H9 (cell line): ENCODE results near the gene ZFPM1. TPM values are rescaled to one million over a fixed set of nuclear protein-coding genes. Genes with fewer than 3 reads are reported as not detected.

ENCODE experiments used
- DNase-seq: peaks from one replicate; pipeline ENCODE4 v3.0.0-alpha.2; 2017
- H2AFZ ChIP-seq: one replicate; pipeline ENCODE4 v1.6.1; 2013; ENCODE audit warnings: mild to moderate bottlenecking, low read length, control low read depth, moderate library complexity
- H2AK5ac ChIP-seq: 2 replicates; pipeline ENCODE4 v1.6.1; 2013; ENCODE audit warnings: low read length, control low read depth, mixed read lengths; ENCODE audit not compliant: insufficient read length
- H2BK120ac ChIP-seq: one replicate; pipeline ENCODE4 v1.6.1; 2013; ENCODE audit warnings: low read depth, mild to moderate bottlenecking, low read length, control low read depth, inconsistent platforms; ENCODE audit not compliant: poor library complexity, severe bottlenecking
- H2BK12ac ChIP-seq: 2 replicates; pipeline ENCODE4 v1.6.1; 2013; ENCODE audit warnings: low read length, control low read depth, mixed read lengths, low read depth; ENCODE audit not compliant: insufficient read length
- H2BK15ac ChIP-seq: 2 replicates; pipeline ENCODE4 v1.6.1; 2013; ENCODE audit warnings: low read depth, low read length, control low read depth
- H2BK20ac ChIP-seq: one replicate; pipeline ENCODE4 v1.6.1; 2013; ENCODE audit warnings: low read depth, mild to moderate bottlenecking, low read length, control low read depth, inconsistent platforms; ENCODE audit not compliant: poor library complexity, severe bottlenecking
- H2BK5ac ChIP-seq: 2 replicates; pipeline ENCODE4 v1.6.1; 2013; ENCODE audit warnings: low read length, control low read depth, mixed read lengths; ENCODE audit not compliant: insufficient read length
- H3K14ac ChIP-seq: 2 replicates; pipeline ENCODE4 v1.6.1; 2013; ENCODE audit warnings: low read length, control low read depth; ENCODE audit not compliant: insufficient read depth
- H3K18ac ChIP-seq: 2 replicates; pipeline ENCODE4 v1.6.1; 2013; ENCODE audit warnings: low read depth, mild to moderate bottlenecking, mixed read lengths, low read length, control low read depth; ENCODE audit not compliant: insufficient read length
- H3K23ac ChIP-seq: 2 replicates; pipeline ENCODE4 v1.6.1; 2013; ENCODE audit warnings: low read length, control low read depth, mixed read lengths, low read depth; ENCODE audit not compliant: insufficient read length
- H3K23me2 ChIP-seq: 2 replicates; pipeline ENCODE4 v1.6.1; 2013; ENCODE audit warnings: low read depth, mild to moderate bottlenecking, mixed read lengths, low read length, control low read depth; ENCODE audit not compliant: insufficient read length, poor library complexity, severe bottlenecking
- H3K27ac ChIP-seq: 2 replicates; pipeline ENCODE4 v1.5.1; 2013; ENCODE audit warnings: low read length, control low read depth, mixed read lengths, low read depth; ENCODE audit not compliant: insufficient read length
- H3K27me3 ChIP-seq: 2 replicates; pipeline ENCODE4 v1.6.1; 2013; ENCODE audit warnings: low read length, control low read depth, inconsistent platforms; ENCODE audit not compliant: insufficient read depth
- H3K4ac ChIP-seq: 2 replicates; pipeline ENCODE4 v1.6.1; 2013; ENCODE audit warnings: low read depth, mild to moderate bottlenecking, control low read depth, inconsistent platforms, low read length, moderate library complexity
- H3K4me1 ChIP-seq: 2 replicates; pipeline ENCODE4 v1.6.1; 2013; ENCODE audit warnings: low read length, control low read depth, inconsistent platforms; ENCODE audit not compliant: insufficient read depth
- H3K4me2 ChIP-seq: 2 replicates; pipeline ENCODE4 v1.6.1; 2013; ENCODE audit warnings: low read length, control low read depth, mixed read lengths; ENCODE audit not compliant: insufficient read length, insufficient read depth
- H3K56ac ChIP-seq: 2 replicates; pipeline ENCODE4 v1.6.1; 2013; ENCODE audit warnings: low read depth, mild to moderate bottlenecking, mixed read lengths, low read length, control low read depth; ENCODE audit not compliant: insufficient read length
- H3K79me1 ChIP-seq: 2 replicates; pipeline ENCODE4 v1.6.1; 2013; ENCODE audit warnings: low read depth, mild to moderate bottlenecking, moderate library complexity, low read length, control low read depth, inconsistent platforms; ENCODE audit not compliant: insufficient read depth, poor library complexity, severe bottlenecking
- H3K79me2 ChIP-seq: 2 replicates; pipeline ENCODE4 v1.6.1; 2013; ENCODE audit warnings: low read length, control low read depth, inconsistent platforms; ENCODE audit not compliant: insufficient read depth
- H3K9ac ChIP-seq: 2 replicates; pipeline ENCODE4 v1.6.1; 2013; ENCODE audit warnings: low read length, control low read depth, mixed read lengths; ENCODE audit not compliant: insufficient read length; ENCODE audit errors: extremely low read depth
- H3K9me3 ChIP-seq: one replicate; pipeline ENCODE4 v1.6.1; 2013; ENCODE audit warnings: low read depth, low read length, inconsistent platforms; ENCODE audit not compliant: control insufficient read depth
- H3T11ph ChIP-seq: one replicate; pipeline ENCODE4 v1.6.1; 2013; ENCODE audit warnings: mild to moderate bottlenecking, low read length, control low read depth, inconsistent platforms
- H4K20me1 ChIP-seq: one replicate; pipeline ENCODE4 v1.6.1; 2013; ENCODE audit not compliant: control insufficient read depth, insufficient read length, insufficient read depth
- H4K5ac ChIP-seq: 2 replicates; pipeline ENCODE4 v1.6.1; 2013; ENCODE audit warnings: low read depth, mild to moderate bottlenecking, mixed read lengths, low read length, control low read depth; ENCODE audit not compliant: insufficient read length
- H4K8ac ChIP-seq: replicated peaks from 2 replicates; pipeline ENCODE4 v1.6.1; 2013; ENCODE audit warnings: low read length, control low read depth, mixed read lengths, low read depth; ENCODE audit not compliant: insufficient read length
- H4K91ac ChIP-seq: 2 replicates; pipeline ENCODE4 v1.6.1; 2013; ENCODE audit warnings: low read depth, mild to moderate bottlenecking, moderate library complexity, mixed read lengths, low read length, control low read depth; ENCODE audit not compliant: insufficient read length
- H3K27ac Mint-ChIP-seq, 3 experiments: 2 replicates in 2 of 3; 3 replicates in 1 of 3; pipeline ENCODE4 v1.8.0; 2020 to 2021; ENCODE audit warnings: mixed read lengths in 3 of 3, mild to moderate bottlenecking in 1 of 3, moderate library complexity in 1 of 3
- H3K27me3 Mint-ChIP-seq: 2 replicates; pipeline ENCODE4 v1.8.0; 2021; ENCODE audit warnings: low read depth, mild to moderate bottlenecking, moderate library complexity, mixed read lengths
- H3K36me3 Mint-ChIP-seq, 3 experiments: 2 replicates in 2 of 3; 3 replicates in 1 of 3; pipeline ENCODE4 v1.8.0; 2020 to 2021; ENCODE audit warnings: low read depth in 3 of 3, mixed read lengths in 3 of 3; ENCODE audit not compliant: insufficient read depth in 1 of 3
- H3K4me1 Mint-ChIP-seq, 2 experiments: 2 replicates each; pipeline ENCODE4 v1.8.0; 2020; ENCODE audit warnings: mixed read lengths in 2 of 2
- H3K4me3 Mint-ChIP-seq, 2 experiments: 2 replicates in 1 of 2; 3 replicates in 1 of 2; pipeline ENCODE4 v1.8.0; 2020 to 2021; ENCODE audit warnings: mild to moderate bottlenecking in 2 of 2, mixed read lengths in 2 of 2, moderate library complexity in 1 of 2
- H3K9me3 Mint-ChIP-seq, 2 experiments: 2 replicates in 1 of 2; 3 replicates in 1 of 2; pipeline ENCODE4 v1.8.0; 2020; ENCODE audit warnings: mild to moderate bottlenecking in 2 of 2, mixed read lengths in 2 of 2, moderate library complexity in 1 of 2
- WGBS: extraction: QIAGEN DNeasy Blood & Tissue Kit; methylation state at CpG from one replicate; pipeline ENCODE4 v1.1.7; 2013; ENCODE audit warnings: missing lambda C conversion rate, low lambda C conversion rate, mixed read lengths; ENCODE audit not compliant: insufficient read length; ENCODE audit errors: extremely low coverage; 5-methylcytosine and 5-hydroxymethylcytosine counted together
- total RNA-seq: library from RNA; stranded (reverse); gene quantifications from 2 replicates; pipeline ENCODE4 v1.2.1, GENCODE V29; 2021
- TF ChIP-seq, protein P1 (sequence below): fragments of 200-600 bp; sonication (generic); conservative IDR thresholded peaks from 3 replicates; pipeline ENCODE4 v1.8.0; 2021; ENCODE audit warnings: antibody characterized with exemption, mild to moderate bottlenecking

The ZFPM1 gene
- total RNA-seq, 1 experiment from 2014 or later = 3.6 TPM

DNA sequence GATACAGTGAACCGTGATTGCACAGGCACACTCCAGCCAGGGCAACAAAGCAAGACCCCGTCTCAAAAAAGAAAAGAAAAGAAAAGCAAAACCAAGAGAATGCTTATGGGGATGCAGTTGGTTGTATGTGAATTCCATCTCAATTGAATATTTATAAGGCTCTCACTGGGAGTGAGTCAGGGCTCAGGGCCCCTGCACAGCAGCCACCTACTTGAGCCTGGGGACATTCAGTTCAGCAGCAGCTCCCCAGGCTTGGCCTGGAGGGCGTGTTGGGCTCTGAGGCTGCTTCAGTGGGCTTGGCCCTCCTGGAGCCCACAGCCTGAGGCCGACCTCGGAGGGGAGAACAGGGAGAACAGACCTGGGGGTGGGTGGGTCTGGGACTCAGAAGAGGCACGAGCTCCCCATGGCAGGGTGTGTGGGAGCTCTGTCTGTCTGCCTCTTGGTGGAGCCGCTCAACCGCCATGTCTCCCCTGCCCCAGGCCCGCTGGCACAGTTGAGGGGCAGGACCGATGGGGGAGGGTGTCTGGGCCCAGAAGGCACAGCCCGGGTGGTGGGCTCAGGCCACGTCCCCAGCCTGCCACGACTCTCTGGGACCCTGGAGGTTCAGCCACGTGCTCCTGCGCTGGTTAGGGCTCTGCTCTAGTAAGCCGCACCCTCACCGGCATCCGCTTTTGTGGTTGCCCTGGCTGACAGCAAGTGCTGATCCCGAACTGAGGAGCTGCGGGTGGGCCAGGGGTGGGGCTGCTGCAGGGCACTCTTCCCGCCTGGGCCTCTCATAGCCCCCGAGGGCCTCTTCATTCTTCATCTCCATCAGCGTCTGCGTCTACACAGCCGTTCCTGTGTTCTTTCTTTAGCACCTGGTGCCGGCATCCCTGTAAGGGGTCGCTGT is 24.8 kb downstream of the ZFPM1 start:
- Mint-ChIP-seq H3K9me3 (no peaks in the 10 kb centered on the region), H3K27ac (no peak overlapping the region), H3K4me3 (no peak overlapping the region; a peak in 1 of 5 replicates), H3K36me3 (no peaks in the 10 kb centered on the region), H3K27me3 (no peaks in the 10 kb centered on the region), H3K4me1 (peaks cover 6 to 22% of the 10 kb centered on the region in 2 experiments)
- no peak overlapping the region for H4K8ac ChIP-seq
- WGBS = no CpG with 5 or more reads among the region's 27 CpGs
- no peak overlapping the region for H3K56ac ChIP-seq
- H2BK12ac ChIP-seq = no peak overlapping the region
- no peak overlapping the region for H3K4ac ChIP-seq
- H3K23ac ChIP-seq = no peak overlapping the region
- no peak overlapping the region for H2AFZ ChIP-seq
- H3K79me1 ChIP-seq = no peaks in the 10 kb centered on the region
- no peak overlapping the region for H3K18ac ChIP-seq
- TF ChIP-seq, protein P1, sequence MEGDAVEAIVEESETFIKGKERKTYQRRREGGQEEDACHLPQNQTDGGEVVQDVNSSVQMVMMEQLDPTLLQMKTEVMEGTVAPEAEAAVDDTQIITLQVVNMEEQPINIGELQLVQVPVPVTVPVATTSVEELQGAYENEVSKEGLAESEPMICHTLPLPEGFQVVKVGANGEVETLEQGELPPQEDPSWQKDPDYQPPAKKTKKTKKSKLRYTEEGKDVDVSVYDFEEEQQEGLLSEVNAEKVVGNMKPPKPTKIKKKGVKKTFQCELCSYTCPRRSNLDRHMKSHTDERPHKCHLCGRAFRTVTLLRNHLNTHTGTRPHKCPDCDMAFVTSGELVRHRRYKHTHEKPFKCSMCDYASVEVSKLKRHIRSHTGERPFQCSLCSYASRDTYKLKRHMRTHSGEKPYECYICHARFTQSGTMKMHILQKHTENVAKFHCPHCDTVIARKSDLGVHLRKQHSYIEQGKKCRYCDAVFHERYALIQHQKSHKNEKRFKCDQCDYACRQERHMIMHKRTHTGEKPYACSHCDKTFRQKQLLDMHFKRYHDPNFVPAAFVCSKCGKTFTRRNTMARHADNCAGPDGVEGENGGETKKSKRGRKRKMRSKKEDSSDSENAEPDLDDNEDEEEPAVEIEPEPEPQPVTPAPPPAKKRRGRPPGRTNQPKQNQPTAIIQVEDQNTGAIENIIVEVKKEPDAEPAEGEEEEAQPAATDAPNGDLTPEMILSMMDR = no peak
- H3K79me2 ChIP-seq = no peaks in the 10 kb centered on the region
- H2BK5ac ChIP-seq = no peak overlapping the region
- H3K4me2 ChIP-seq = no peak overlapping the region
- H4K20me1 ChIP-seq = no peaks in the 10 kb centered on the region
- no peak overlapping the region for H3K9ac ChIP-seq
- no peak overlapping the region for H2AK5ac ChIP-seq
- H4K5ac ChIP-seq = no peak overlapping the region
- H3K14ac ChIP-seq = no peak overlapping the region; the same call in 1 of the 2 replicates
- H3K4me1 ChIP-seq = no peaks in the 10 kb centered on the region
- H3K27ac ChIP-seq = no peak overlapping the region
- H3T11ph ChIP-seq = no peak overlapping the region
- H3K23me2 ChIP-seq = no peaks in the 10 kb centered on the region
- no peaks in the 10 kb centered on the region for H3K9me3 ChIP-seq
- DNase-seq = no peak
- H2BK20ac ChIP-seq = no peak overlapping the region
- no peak overlapping the region for H4K91ac ChIP-seq
- no peak overlapping the region for H2BK15ac ChIP-seq
- no peaks in the 10 kb centered on the region for H3K27me3 ChIP-seq
- H2BK120ac ChIP-seq = no peak overlapping the region
